Gastrocnemius medialis (tissue), 4 donors: ENCODE data around the gene SRGAP1. TPM values are rescaled to one million over a fixed set of nuclear protein-coding genes. Genes with fewer than 3 reads are reported as not detected.
A peak's percentile ranks its signal among the peaks of the same experiment; 100 is the strongest.

ENCODE experiments used
- ATAC-seq, 2 donors: fragments of 150-250 bp; one replicate each; pipeline ENCODE4 v1.9.1; 2016
- DNase-seq, 2 donors: peaks; one replicate each; pipeline ENCODE4 v3.0.0-alpha.2; 2019
- H3K27ac ChIP-seq, 4 donors: fragments of 200-600 bp; sonication (generic); 1 replicate in 1 of 4; 2 replicates in 3 of 4; pipeline ENCODE4 v1.5.1; 2016 to 2018; ENCODE audit warnings: mild to moderate bottlenecking in 2 of 4, moderate library complexity in 1 of 4
- H3K27me3 ChIP-seq, 3 donors: fragments of 200-600 bp; sonication (generic) in 2 of 3; 1 replicate in 1 of 3; 2 replicates in 2 of 3; pipeline versions ENCODE4 v1.5.1 to v1.6.0; 2016 to 2019; ENCODE audit warnings: mild to moderate bottlenecking in 1 of 3, moderate library complexity in 1 of 3
- H3K36me3 ChIP-seq, 2 donors: fragments of 200-600 bp; sonication (generic) in 1 of 2; one replicate each; pipeline ENCODE4 v1.5.1; 2017 to 2018
- H3K4me1 ChIP-seq, 2 donors: fragments of 200-600 bp; sonication (generic) in 1 of 2; one replicate each; pipeline ENCODE4 v1.5.1; 2016 to 2017; ENCODE audit warnings: mild to moderate bottlenecking in 2 of 2
- H3K4me3 ChIP-seq, 4 donors: fragments of 200-600 bp; sonication (generic) in 3 of 4; 1 replicate in 1 of 4; 2 replicates in 3 of 4; pipeline ENCODE4 v1.5.1; 2016 to 2019; ENCODE audit warnings: mild to moderate bottlenecking in 2 of 4
- H3K9me3 ChIP-seq, 3 donors: fragments of 200-600 bp; sonication (generic) in 2 of 3; 1 replicate in 1 of 3; 2 replicates in 2 of 3; pipeline ENCODE4 v1.5.1; 2016 to 2019
- POLR2A ChIP-seq, 2 donors: fragments of 450-650 bp; IDR thresholded peaks; one replicate each; pipeline ENCODE4 v1.6.1; 2017; ENCODE audit warnings: antibody characterized with exemption in 2 of 2, mild to moderate bottlenecking in 2 of 2, moderate library complexity in 2 of 2
- in situ Hi-C, 4 donors: fragments of 200-750 bp; cut with MboI; loops; one replicate each; pipeline versions ENCODE4 v1.15.0 to v1.8.0; 2017; ENCODE audit warnings: low sequenced_read_pairs in 4 of 4
- intact Hi-C: fragments of 100-400 bp; cut with DNase I; formaldehyde crosslinking; loops from one replicate; pipeline ENCODE4 v1.15.1; 2023; ENCODE audit warnings: low total_unique reads
- total RNA-seq, 4 donors: library from RNA; depleted of rRNA; stranded (reverse); fragments of >200 nt; gene quantifications; one replicate each; pipeline versions ENCODE4 v1.1.0 to v1.2.3, GENCODE V29; 2016
- TF ChIP-seq, protein P1 (sequence below), 5 experiments: fragments of 450-650 bp in 3 of 5; fragments of 200-600 bp in 2 of 5; sonication (generic) in 2 of 5; IDR thresholded peaks in 4 of 5; conservative IDR thresholded peaks in 1 of 5; 1 replicate in 4 of 5; 2 replicates in 1 of 5; pipeline ENCODE4 v1.5.1; 2016 to 2019; ENCODE audit warnings: antibody characterized with exemption in 5 of 5, mild to moderate bottlenecking in 3 of 5, moderate library complexity in 3 of 5

Gene SRGAP1
- total RNA-seq, 4 donors from 2014 or later, result 0.36 to 0.85 (median 0.66) TPM

- no peaks in the 10 kb centered on the region for H3K27me3 ChIP-seq
- intact Hi-C loops, result no loop called here
- TF ChIP-seq POLR2A (IDR thresholded peaks at IDR 0.05), result no peak
- TF ChIP-seq, protein P1, sequence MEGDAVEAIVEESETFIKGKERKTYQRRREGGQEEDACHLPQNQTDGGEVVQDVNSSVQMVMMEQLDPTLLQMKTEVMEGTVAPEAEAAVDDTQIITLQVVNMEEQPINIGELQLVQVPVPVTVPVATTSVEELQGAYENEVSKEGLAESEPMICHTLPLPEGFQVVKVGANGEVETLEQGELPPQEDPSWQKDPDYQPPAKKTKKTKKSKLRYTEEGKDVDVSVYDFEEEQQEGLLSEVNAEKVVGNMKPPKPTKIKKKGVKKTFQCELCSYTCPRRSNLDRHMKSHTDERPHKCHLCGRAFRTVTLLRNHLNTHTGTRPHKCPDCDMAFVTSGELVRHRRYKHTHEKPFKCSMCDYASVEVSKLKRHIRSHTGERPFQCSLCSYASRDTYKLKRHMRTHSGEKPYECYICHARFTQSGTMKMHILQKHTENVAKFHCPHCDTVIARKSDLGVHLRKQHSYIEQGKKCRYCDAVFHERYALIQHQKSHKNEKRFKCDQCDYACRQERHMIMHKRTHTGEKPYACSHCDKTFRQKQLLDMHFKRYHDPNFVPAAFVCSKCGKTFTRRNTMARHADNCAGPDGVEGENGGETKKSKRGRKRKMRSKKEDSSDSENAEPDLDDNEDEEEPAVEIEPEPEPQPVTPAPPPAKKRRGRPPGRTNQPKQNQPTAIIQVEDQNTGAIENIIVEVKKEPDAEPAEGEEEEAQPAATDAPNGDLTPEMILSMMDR (IDR thresholded peaks at IDR 0.05 in 4 of 5, conservative IDR thresholded peaks at IDR 0.05 in 1 of 5), result no peak
- in situ Hi-C loops, result no loop called here
- ATAC-seq, result no peak
- no peaks in the 10 kb centered on the region for H3K4me1 ChIP-seq
- H3K27ac ChIP-seq, result no peak overlapping the region
- H3K4me3 ChIP-seq, result no peak overlapping the region
- no peaks in the 10 kb centered on the region for H3K36me3 ChIP-seq
- DNase-seq, result no peak
- no peaks in the 10 kb centered on the region for H3K9me3 ChIP-seq
Observed at GRCh38 chr12:63948211-63948610, 103.7 kb downstream of the SRGAP1 start.

DNA sequence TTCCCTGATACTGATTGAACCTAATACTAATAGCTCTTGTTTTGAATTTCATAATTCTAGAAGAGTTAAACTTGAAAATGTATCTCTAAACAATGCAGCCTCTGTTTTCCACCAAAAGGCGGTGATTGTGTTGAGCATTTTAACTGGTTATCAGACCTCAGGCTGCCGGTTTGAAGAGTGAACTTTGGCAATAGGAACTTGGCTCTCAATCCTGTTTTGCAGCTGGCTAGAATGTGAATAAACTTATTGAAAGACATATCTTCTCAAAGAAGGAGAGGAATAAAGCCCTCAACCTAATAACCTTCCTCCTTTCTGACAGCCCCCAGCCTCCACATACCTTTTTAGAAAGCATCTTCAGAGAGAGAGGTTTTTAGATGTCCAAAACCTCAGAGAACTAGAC lies 105.4 kb downstream of the SRGAP1 start:
- Histone ChIP-seq H3K9me3 (no peaks in the 10 kb centered on the region), H3K4me3 (no peak overlapping the region), H3K4me1 (no peaks in the 10 kb centered on the region), H3K27me3 (no peaks in the 10 kb centered on the region), H3K36me3 (no peaks in the 10 kb centered on the region), H3K27ac (no peak overlapping the region)
- intact Hi-C loops, result no loop called here
- DNase-seq, result no peak
- in situ Hi-C loops, result no loop called here
- no peak for ATAC-seq
- TF ChIP-seq, protein P1 (IDR thresholded peaks at IDR 0.05 in 4 of 5, conservative IDR thresholded peaks at IDR 0.05 in 1 of 5), result no peak
- TF ChIP-seq POLR2A (IDR thresholded peaks at IDR 0.05), result no peak

GRCh38 chr12:63952995-63953394 lies 108.5 kb downstream of the SRGAP1 start:
- no peak for ATAC-seq

DNA sequence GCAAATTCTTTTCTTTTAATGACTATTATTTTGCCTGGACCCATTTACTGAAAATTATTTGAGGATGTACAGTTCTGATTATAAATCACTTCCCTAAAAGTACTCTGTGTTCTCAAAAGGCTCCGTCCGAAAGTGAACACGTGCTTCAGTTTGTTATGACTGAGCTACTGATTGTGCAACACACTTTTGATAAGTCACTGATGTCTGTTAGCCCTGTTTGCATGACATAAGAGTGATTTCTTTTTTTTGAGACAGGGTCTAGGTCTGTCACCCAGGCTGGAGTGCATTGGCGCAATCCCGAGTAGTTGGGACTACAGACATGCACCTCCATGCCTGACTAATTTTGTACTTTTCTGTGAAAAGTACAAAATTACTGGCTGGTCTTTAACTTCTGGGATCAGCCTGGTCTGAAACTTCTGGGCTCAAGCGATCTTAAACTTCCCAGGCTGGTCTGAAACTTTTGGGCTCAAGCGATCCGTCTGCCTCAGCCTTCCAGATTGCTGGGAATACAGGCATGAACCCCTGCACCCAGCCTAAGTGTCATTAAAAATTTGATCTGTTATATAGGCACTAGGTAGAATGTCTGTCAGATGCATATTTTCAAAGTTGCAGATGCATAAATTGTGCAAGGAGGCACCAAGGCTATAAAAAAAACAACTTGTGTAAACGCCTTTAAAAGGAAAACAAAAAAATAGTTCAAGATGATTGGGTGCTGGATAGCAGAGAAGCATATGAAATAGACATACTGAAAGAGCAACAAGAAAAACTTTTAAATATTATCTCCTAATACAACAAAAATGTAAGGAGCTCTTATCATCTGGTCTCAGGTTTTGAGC lies 111.5 kb downstream of the SRGAP1 start:
- H3K36me3 ChIP-seq, result no peaks in the 10 kb centered on the region
- DNase-seq (peak; percentile 45 to 53), ATAC-seq (peak; percentile 92 to 94)
- intact Hi-C loops, result no loop called here
- H3K4me1 ChIP-seq, result peaks cover 0 to 10% of the 10 kb centered on the region in 2 donors
- no peaks in the 10 kb centered on the region for H3K9me3 ChIP-seq
- TF ChIP-seq POLR2A (IDR thresholded peaks at IDR 0.05), result no peak
- TF ChIP-seq, protein P1 (IDR thresholded peaks at IDR 0.05 in 4 of 5, conservative IDR thresholded peaks at IDR 0.05 in 1 of 5), result no peak
- in situ Hi-C loops, result no loop called here
- peak overlapping the region; percentile 39 to 69 (median 52) for H3K27ac ChIP-seq
- H3K4me3 ChIP-seq, result no peak overlapping the region
- H3K27me3 ChIP-seq, result no peaks in the 10 kb centered on the region

More at GRCh38 chr12:63952995-63953394, 108.5 kb downstream of the SRGAP1 start:
- H3K4me3 ChIP-seq, result no peak overlapping the region
- H3K36me3 ChIP-seq, result no peaks in the 10 kb centered on the region
- H3K27me3 ChIP-seq, result no peaks in the 10 kb centered on the region
- no peak for DNase-seq
- H3K4me1 ChIP-seq, result peaks cover 0 to 10% of the 10 kb centered on the region in 2 donors
- in situ Hi-C loops (no loop called here), intact Hi-C loops (no loop called here)
- TF ChIP-seq, protein P1 (IDR thresholded peaks at IDR 0.05 in 4 of 5, conservative IDR thresholded peaks at IDR 0.05 in 1 of 5), result no peak
- TF ChIP-seq POLR2A (IDR thresholded peaks at IDR 0.05), result no peak
- no peaks in the 10 kb centered on the region for H3K9me3 ChIP-seq
- H3K27ac ChIP-seq, result no peak overlapping the region
